ENCODE measurements around the gene LSM11.
"Not testable (repeated sequence)": the region's sequence is repeated elsewhere in the genome, so short reads cannot be mapped to it uniquely, and the experiment has no call there.

Gene LSM11

DNA sequence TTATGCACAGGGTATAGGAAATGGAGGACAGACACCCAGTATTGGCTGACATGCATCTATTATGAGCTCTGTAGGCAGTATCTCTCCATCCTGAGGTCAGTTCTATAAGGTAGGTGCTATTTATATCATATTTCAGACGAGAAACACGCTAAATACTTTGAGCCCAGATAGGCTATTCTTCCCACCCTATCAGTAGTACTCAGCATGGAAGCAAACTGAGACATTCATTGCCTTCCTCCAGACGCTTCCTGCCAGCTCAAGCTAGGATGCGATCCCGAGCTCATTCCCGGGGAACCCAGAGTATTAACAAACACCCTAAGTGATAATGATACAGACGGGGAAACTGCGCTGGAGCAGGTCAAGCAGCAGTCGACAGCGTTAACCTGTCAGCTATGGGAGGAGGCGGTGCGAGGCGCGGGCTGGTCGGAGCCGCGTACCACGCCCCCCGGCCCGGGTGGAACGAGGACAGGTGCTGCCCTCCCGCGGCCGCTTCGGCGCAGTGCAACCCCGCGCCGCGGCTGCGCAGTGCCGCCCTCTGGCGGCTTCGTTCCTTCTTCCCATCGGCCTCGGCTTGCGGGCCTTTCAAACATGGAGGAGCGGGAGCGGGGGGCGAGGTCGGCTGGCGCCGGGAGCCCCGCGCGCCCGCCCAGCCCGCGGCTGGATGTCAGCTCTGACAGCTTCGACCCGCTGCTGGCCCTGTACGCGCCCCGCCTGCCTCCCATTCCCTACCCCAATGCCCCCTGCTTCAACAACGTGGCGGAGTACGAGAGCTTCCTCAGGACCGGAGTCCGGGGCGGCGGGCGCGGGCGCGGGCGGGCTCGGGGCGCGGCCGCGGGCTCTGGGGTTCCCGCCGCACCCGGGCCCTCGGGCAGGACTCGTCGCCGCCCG lies at the start of gene LSM11:
Gene LSM11, plus strand, starts transcription at position 550 of the 888 bp plus-strand sequence. Its CDS starts 39 bp downstream, at position 589.
- DNase-seq (ENCODE audit: low read depth in 2 of 2), result peak; percentile 84 to 86

DNA sequence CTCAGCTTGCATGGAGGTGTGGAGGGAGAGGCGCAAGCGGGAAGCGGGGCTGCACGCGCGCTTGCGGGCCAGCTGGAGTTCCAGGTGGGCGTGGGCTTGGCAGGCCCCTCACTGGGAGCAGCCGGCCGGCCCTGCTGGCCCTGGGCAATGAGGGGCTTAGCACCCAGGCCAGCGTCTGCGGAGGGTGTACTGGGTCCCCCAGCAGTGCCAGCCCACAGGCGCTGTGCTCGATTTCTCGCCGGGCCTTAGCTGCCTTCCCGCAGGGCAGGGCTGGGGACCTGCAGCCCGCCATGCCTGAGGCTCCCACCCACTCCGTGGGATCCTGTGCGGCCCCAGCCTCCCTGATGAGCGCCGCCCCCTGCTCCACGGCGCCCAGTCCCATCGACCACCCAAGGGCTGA lies 49.7 kb upstream of the LSM11 start:
- not testable (repeated sequence) for DNase-seq (ENCODE audit: low read depth in 2 of 2)

DNA sequence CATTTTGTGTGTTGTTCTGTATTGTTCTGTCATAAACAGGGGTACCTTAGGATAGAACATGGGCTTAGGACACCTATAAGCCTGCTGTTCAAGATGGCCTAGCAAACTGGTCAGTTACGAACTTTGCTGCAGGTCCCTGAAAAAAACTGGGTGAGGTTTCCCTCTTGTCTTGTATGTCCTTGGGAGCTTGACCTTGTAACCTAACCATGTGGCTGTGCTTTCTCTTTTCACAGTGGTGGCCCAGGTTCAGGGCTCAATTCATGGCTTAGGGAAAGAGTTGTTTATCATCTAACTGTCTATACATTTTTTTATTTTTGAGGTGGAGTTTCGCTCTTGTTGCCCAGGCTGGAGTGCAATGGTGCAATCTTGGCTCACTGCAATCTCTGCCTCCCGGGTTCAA lies 47.4 kb upstream of the LSM11 start:
- not testable (repeated sequence) for DNase-seq (ENCODE audit: low read depth in 2 of 2)

DNA sequence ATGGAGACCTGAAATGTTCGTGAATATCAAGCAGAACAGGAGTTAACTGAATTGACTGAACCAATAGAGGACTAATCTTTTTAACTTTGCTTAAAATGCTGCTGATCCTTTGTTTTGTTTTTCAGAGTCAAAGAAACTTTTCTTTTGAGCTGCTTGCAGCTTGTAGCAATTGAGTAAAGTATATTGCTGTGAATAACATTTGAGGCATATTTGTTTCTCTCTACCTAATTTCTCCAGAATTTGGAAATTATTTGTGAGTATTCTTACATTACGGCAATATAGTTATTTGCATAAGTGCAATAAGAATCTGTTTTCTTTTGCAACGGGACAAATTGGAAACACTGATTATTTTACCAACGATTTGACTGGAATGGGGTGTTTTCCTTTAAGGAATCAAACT lies 44.8 kb upstream of the LSM11 start:
- DNase-seq (ENCODE audit: low read depth in 2 of 2), result not testable (repeated sequence)

DNA sequence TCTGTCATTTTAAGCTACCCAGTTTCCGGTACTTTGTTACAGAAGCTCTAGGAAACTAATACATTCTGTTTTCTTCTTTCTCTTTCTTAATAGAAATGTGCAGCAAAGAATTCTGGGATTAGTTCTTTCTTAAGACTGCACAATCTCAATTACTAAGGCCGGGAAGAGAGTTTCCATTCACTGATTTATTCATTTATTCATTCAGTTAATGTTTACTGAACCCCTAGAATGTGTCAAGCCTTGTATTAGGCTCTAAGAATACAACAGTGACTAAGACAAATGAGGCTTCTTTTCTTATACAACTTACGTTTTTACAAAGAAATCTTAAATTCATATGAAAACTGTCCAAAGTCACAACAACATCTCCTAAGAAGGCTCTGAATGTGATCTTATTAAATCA lies 39.8 kb upstream of the LSM11 start:
- no peak for DNase-seq (ENCODE audit: low read depth in 2 of 2)

DNA sequence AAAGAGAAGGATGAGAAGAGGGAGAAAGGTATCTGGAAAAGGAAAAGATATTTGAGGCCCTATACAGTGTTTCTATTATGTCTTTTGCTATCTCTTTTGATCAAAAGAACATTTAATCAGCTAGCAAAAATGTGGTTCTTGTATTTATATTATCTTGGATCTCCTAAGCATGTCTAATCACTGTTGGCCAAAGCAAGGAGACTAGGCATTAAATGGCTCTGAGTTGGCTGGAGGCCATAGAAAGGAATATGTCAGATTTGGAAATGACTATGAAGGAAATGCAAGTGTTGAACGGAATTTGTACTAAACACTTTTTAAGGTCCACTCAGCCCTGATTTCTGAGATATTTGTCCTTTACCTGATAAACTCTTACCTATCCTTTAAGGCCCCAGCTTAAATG lies 34.6 kb upstream of the LSM11 start:
- no peak for DNase-seq (ENCODE audit: low read depth in 2 of 2)

DNA sequence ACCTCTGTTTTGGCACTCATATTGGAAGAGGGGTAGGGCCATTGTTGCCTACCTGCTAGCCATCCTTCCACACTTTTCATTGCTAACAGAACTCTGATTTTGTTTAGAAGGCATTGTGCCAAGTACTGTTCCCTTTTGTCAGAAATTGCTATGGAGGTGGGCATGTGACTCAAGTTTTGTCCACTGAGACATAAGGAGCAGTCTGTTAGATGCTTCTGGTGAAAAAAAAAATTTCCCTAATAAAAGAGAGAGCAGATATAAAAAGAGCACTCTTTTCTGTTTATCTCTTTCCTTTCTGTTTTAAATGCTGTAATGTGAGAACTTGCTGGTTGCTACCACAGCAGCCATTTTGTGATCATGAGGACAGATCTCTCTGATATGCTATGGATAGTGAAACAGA lies 34.2 kb upstream of the LSM11 start:
- DNase-seq (ENCODE audit: low read depth in 2 of 2), result no peak

DNA sequence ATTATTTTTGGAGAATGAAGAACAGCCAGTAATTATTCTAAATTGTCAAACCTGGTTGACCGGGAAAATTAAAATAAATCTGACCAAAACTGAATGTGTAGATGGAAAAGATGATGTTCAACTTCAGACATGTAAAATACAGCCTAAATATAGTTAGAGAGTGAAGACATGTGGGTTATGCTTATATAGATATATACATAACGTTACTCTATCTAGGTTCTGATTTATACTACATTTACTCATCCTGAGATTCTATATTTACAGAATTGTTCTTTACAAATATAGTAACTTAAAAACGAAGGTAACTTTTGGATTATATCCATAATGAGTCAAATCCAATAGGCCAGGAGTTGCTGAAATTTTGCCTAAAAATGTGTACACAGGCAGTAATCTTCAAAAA lies 33.1 kb upstream of the LSM11 start:
- no peak for DNase-seq (ENCODE audit: low read depth in 2 of 2)

DNA sequence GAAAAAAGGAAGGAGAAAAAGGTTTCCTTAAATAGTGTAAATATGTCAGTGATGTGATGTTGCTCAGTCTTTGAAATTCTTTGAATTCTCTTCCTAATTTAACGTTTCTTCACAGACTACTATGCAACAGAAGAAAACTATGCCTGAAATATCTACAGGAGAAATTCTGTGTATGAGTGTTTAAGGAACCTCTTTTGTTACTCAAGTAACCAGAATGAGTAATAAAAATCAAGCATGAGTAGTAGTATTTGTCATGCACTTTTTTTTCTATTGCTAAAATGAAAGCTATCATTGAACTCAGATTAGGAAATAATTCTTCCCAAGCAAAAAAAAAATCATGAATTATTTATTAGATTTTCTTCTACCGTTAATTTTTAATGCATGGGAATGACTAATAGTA lies 32.6 kb upstream of the LSM11 start:
- DNase-seq (ENCODE audit: low read depth in 2 of 2), result no peak

DNA sequence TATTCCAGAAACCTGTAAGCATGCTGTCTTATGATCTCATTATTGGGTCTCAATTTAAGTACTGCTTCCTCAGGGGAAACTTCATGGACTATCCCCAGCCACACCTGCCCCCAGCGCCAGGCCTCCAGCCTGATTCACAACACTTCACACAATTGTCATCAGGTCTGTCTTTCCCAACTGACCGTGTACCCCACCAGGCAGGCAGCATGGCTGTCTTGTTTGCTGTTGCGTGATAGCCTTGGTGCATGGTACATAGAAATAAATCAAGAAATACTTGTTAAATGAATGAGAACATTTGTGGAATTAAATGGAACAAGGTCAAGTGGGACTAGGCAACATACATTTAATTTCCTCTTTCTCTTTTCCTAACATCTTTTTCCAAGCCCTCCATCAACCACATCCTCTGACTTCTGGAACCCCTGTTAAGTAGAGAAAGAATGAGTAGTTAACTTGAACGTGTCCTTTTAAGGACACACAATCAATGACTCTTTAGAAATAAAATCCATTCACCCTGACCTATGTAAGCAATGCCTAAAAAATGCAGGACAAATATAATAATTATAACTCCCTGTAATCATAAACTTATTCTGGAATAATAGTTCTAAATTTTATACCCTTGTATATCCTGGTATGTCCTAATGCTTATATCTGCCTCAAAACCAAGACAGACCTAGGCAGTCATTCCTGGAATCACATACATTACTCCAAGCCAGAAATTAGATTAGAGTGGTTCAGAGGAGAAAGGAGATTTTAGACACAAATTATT lies 29.5 kb upstream of the LSM11 start:
- DNase-seq (ENCODE audit: low read depth in 2 of 2), result no peak

DNA sequence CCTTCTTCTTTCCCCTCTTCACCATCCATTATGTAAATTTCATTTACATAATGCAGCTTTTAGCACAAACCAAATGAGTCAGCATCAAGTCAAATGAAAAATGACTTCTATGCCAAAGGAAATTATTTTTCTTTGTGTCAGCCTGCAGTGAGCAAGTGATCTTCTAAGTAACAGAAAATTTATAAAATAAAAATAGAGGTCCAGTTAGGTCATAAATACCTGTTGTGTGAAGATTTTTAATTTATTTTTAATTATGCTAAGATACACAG lies 29.0 kb upstream of the LSM11 start:
- DNase-seq (ENCODE audit: low read depth in 2 of 2), result no peak

DNA sequence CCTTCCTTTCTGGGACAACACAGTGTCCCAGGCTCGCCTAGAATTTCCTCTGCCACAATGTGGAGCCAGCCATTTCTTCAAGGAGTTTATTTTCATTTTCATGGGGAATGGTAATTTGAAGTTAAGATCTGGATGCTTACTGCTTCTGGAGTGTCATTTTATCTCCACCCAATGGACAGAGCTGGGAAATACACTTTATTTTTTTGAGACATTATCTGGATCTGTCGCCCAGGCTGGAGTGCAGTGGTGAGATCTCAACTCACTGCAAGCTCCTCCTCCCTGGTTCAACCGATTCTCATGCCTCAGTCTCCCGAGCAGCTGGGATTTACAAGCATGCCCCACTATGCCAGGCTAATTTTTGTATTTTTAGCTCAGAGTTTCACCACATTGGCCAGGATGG lies 25.0 kb upstream of the LSM11 start:
- no peak for DNase-seq (ENCODE audit: low read depth in 2 of 2)

DNA sequence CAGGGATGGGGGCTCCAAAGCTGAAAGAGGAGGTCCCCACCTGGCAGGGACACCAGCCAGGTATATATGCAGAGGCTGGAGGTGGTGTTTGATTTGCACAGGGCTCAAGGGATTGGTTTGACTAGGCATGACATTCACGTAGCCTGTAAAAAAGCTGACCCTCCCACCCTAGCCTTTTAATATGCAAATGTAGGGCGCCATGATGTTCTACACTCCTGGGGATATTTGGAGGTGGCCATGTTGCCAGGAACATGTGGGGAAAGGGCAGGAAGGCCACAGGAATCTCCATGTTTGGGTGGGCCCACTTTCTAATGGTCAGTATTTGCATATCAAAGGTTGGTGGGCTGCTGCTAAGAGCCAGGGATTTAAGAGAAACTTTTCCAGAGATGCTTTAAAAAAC lies 24.3 kb upstream of the LSM11 start:
- no peak for DNase-seq (ENCODE audit: low read depth in 2 of 2)

DNA sequence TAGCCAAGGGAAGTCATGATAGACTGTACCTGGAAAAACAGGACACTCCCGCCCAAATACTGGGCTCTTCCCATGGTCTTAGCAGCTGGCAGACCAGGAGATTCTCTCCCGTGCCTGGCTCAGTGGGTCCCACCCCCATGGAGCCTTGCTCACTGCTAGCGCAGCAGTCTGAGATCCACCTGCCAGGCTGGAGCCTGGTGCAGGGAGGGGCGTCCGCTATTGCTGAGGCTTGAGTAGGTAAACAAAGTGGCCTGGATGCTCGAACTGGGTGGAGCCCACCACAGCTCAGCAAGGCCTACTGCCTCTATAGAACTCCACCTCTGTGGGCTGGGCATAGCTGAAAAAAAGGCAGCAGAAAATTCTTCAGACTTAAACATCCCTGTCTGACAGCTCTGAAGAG lies 22.4 kb upstream of the LSM11 start:
- no peak for DNase-seq (ENCODE audit: low read depth in 2 of 2)

DNA sequence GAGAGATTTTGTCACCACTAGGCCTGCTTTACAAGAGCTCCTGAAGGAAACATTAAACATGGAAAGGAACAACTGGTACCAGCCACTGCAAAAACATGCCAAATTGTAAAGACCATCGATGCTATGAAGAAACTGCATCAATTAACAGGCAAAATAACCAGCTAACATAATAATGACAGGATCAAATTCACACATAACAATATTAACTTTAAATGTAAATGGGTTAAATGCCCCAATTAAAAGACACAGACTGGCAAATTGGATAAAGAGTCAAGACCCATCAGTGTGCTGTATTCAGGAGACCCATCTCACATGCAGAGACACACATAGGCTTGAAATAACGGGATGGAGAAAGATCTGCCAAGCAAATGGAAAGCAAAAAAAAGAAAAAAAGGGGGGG lies 20.6 kb upstream of the LSM11 start:
- not testable (repeated sequence) for DNase-seq (ENCODE audit: low read depth in 2 of 2)

DNA sequence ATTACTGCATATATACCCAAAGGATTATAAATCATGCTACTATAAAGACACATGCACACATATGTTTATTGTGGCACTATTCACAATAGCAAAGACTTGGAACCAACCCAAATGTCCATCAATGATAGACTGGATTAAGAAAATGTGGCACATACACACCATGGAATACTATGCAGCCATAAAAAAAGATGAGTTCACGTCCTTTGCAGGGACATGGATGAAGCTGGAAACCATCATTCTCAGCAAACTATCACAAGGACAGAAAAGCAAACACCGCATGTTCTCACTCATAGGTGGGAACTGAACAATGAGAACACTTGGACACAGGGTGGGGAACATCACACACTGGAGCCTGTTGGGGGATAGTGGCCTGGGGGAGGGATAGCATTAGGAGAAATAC lies 16.9 kb upstream of the LSM11 start:
- DNase-seq (ENCODE audit: low read depth in 2 of 2), result not testable (repeated sequence)

DNA sequence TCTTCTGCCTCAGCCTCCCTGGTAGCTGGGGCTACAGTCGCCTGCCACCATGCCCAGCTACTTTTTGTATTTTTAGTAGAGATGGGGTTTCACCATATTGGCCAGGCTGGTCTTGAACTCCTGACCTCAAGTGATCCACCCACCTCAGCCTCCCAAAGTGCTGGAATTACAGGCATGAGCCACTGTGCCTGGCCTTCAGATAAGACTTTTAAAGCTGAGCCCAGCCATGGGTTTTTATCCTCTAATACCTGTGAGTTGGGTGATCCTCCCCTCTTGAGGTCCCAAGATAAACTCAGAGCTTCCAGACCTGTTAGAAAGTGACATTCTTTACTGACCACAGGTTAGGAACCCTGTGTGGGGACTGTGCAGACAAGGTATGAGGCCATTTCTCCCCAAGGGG lies 15.7 kb upstream of the LSM11 start:
- not testable (repeated sequence) for DNase-seq (ENCODE audit: low read depth in 2 of 2)

DNA sequence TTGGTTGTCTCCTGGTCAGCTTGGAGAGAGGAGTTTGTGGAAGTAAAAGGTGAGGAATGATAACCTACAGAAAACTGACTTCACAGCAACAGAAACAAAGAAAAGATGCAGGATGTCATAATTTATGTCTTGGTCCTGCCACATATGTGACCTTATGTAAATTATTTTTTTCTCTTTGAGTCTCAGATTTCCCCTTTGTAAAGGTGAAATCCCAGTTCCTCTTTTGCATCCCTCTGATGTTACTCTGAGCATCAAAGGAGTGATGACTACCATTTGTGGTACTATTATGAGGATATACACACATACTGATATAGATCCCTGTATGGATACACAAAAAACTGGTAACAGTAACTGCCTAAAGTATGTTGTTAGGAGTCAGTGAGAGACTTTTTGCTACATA lies 13.7 kb upstream of the LSM11 start:
- DNase-seq (ENCODE audit: low read depth in 2 of 2), result no peak

DNA sequence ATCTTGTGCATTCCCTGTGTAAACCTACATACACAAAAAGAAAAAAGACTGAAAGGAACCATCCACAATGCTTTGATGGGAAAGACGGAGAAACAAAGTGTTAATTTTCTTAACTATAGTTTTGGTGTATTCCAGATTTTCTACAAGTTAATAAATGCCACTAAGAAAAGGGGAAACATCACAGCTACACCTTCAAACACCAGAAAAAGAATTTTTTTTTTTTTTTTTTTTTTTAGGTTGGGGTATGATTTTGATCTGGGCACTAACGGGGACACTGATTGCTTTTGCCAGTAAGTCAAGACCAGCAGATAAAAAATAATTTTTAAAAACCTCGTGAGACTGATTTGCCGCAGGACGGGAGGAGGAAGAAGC lies 12.6 kb upstream of the LSM11 start:
- DNase-seq (ENCODE audit: low read depth in 2 of 2), result no peak

DNA sequence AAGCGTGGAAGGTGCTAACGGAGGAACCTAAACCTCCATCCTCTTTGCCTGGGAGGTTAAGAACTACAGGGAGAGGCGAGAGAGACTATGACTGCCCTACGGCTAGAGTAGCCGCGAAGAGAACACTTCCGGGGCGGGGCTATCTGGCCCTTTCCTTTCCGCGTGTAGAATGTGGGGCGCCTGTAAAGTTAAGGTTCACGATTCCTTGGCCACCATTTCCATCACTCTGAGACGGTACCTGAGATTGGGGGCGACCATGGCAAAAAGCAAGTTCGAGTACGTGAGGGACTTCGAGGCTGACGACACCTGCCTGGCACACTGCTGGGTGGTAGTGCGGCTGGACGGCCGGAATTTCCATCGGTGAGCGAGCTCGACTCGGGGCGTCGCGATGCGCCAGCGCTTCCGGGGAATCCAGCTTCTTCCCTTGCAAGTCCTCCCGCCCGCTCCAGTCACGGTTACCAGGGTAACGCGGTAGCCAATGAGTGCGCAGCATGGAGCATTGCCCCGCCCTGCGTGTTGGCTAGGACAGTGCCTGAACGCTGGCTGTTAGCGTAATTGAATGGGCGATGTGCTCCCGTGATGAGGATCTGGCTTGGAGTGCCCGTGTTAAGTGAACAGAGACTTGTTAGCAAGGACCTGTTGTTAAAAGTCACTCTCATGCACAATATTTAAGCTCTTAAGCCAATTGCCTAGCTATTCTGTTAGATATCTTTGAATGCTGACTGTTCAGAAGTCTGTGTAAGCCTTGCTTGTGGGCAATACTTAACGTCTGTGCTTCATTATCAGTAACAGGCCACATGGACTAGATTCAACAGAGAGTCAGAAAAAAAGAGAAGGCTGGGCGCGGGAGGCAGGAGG lies 12.0 kb upstream of the LSM11 start, which contains the start of gene THG1L:
Gene THG1L, plus strand, starts transcription at position 149 of the 858 bp plus-strand sequence. Its CDS starts 21 bp downstream, at position 170.
- peak; percentile 99 for DNase-seq (ENCODE audit: low read depth in 2 of 2)

DNA sequence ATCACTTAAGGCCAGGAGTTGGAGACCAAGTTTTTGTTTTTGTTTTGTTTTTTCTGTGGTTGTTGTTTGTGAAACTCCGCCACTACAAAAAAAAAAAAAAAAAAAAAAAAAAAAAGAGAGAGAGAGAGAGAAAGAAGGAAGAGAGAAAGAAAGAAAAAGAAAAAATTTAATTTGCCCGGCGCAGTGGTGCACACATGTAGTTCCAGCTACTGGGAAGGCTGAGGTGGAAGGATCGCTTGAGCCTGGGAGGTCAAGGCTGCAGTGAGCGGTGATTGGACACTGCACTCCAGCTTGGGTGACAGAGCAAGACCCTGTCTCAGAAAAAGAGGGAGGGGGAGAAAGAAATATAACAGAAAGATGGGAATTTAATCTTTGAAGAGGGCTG lies 11.4 kb upstream of the LSM11 start:
- DNase-seq (ENCODE audit: low read depth in 2 of 2), result no peak

DNA sequence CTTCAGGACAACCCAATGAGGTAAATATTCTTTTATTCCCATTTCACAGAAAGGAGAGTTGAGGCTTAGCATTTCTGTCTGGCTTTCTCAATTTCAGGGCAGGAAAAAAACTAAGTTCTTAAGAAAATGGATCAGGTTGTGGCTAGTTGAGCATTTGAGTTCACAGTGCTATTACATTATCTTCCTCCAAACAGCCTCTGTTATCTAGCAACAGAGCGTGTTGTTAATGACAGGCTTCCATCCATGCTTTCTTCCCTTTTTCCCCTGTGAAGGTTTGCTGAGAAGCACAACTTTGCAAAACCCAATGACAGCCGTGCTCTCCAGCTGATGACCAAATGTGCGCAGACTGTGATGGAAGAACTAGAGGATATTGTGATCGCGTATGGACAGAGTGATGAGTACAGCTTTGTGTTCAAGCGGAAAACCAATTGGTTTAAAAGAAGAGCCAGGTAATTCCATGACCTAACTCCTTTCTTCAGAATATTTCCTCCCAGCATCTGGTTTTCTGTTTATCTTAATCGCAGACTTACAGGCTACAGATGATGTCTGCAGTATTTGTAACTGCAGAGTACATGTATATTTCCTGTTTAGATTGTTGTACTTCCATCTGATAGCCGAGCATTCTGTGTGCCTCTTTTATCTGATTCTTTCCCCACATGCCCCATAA lies 10.8 kb upstream of the LSM11 start:
- DNase-seq (ENCODE audit: low read depth in 2 of 2), result no peak
